Central memory CD8-positive, alpha-beta T cell (primary cell): Measurements from ENCODE around the gene ITPRID1.

Experiments
- ATAC-seq: fragments of 150-1000 bp; cut with Tn5 transposase; replicated peaks from 2 replicates; pipeline ENCODE4 v1.10.0; 2022; ENCODE audit warnings: mild to moderate bottlenecking, moderate FRiP score, moderate number of reproducible peaks; ENCODE audit not compliant: poor library complexity, severe bottlenecking; ENCODE audit errors: extremely low read depth
- DNase-seq, 2 donors: peaks; one replicate each; pipeline ENCODE4 v3.0.0; 2021; ENCODE audit warnings: low spot score in 2 of 2
- H3K27ac Mint-ChIP-seq: one replicate; pipeline ENCODE4 v1.8.0; 2022; ENCODE audit warnings: low read depth, mild to moderate bottlenecking, moderate library complexity, mixed read lengths
- H3K27me3 Mint-ChIP-seq: one replicate; pipeline ENCODE4 v1.8.0; 2022; ENCODE audit warnings: mixed read lengths
- H3K36me3 Mint-ChIP-seq: one replicate; pipeline ENCODE4 v1.8.0; 2022; ENCODE audit warnings: mild to moderate bottlenecking, moderate library complexity, mixed read lengths; ENCODE audit not compliant: insufficient read depth
- H3K4me1 Mint-ChIP-seq: one replicate; pipeline ENCODE4 v1.8.0; 2022; ENCODE audit warnings: mixed read lengths
- H3K4me3 Mint-ChIP-seq: one replicate; pipeline ENCODE4 v1.8.0; 2022; ENCODE audit warnings: mild to moderate bottlenecking, moderate library complexity, mixed read lengths
- H3K9me3 Mint-ChIP-seq: one replicate; pipeline ENCODE4 v1.8.0; 2022; ENCODE audit warnings: mixed read lengths

ITPRID1 gene

GRCh38 chr7:31595390-31595789 is 81.5 kb downstream of the ITPRID1 start:
- Mint-ChIP-seq H3K9me3 (peaks cover 9% of the 10 kb centered on the region), H3K4me3 (no peak overlapping the region)
- no peak for ATAC-seq

GRCh38 chr7:31602041-31602625 is 88.2 kb downstream of the ITPRID1 start:
- H3K9me3 Mint-ChIP-seq: peaks cover 10% of the 10 kb centered on the region
- no peaks in the 10 kb centered on the region for H3K36me3 Mint-ChIP-seq
- H3K4me3 Mint-ChIP-seq: no peak overlapping the region
- H3K27ac Mint-ChIP-seq: no peak overlapping the region
- H3K4me1 Mint-ChIP-seq: no peaks in the 10 kb centered on the region
- DNase-seq (no peak), ATAC-seq (no peak)
- no peaks in the 10 kb centered on the region for H3K27me3 Mint-ChIP-seq

More at GRCh38 chr7:31595390-31595789, 81.5 kb downstream of the ITPRID1 start:
- no peaks in the 10 kb centered on the region for H3K4me1 Mint-ChIP-seq
- H3K27ac Mint-ChIP-seq: no peak overlapping the region
- H3K36me3 Mint-ChIP-seq: peaks cover 2% of the 10 kb centered on the region
- DNase-seq: no peak
- no peaks in the 10 kb centered on the region for H3K27me3 Mint-ChIP-seq

GRCh38 chr7:31603046-31603445 is 89.2 kb downstream of the ITPRID1 start:
- H3K36me3 Mint-ChIP-seq: no peaks in the 10 kb centered on the region
- H3K4me3 Mint-ChIP-seq: no peak overlapping the region
- DNase-seq (no peak), ATAC-seq (no peak)
- no peaks in the 10 kb centered on the region for H3K4me1 Mint-ChIP-seq
- H3K27ac Mint-ChIP-seq: no peak overlapping the region
- peaks cover 11% of the 10 kb centered on the region for H3K9me3 Mint-ChIP-seq
- H3K27me3 Mint-ChIP-seq: no peaks in the 10 kb centered on the region

- Mint-ChIP-seq H3K27me3 (no peaks in the 10 kb centered on the region), H3K36me3 (no peaks in the 10 kb centered on the region), H3K9me3 (peaks cover 13% of the 10 kb centered on the region), H3K4me3 (no peak overlapping the region), H3K27ac (no peak overlapping the region), H3K4me1 (no peaks in the 10 kb centered on the region)
- no peak for DNase-seq
- ATAC-seq: no peak
Measured at GRCh38 chr7:31613604-31614003, 99.7 kb downstream of the ITPRID1 start.

GRCh38 chr7:31633467-31633866 is 119.6 kb downstream of the ITPRID1 start:
- no peak overlapping the region for H3K4me3 Mint-ChIP-seq
- ATAC-seq: no peak
- H3K27ac Mint-ChIP-seq: no peak overlapping the region
- H3K4me1 Mint-ChIP-seq: no peaks in the 10 kb centered on the region
- no peaks in the 10 kb centered on the region for H3K36me3 Mint-ChIP-seq
- no peaks in the 10 kb centered on the region for H3K9me3 Mint-ChIP-seq
- no peaks in the 10 kb centered on the region for H3K27me3 Mint-ChIP-seq
- no peak for DNase-seq

- H3K4me1 Mint-ChIP-seq: no peaks in the 10 kb centered on the region
- no peak overlapping the region for H3K4me3 Mint-ChIP-seq
- no peak for DNase-seq
- H3K27me3 Mint-ChIP-seq: no peaks in the 10 kb centered on the region
- no peaks in the 10 kb centered on the region for H3K36me3 Mint-ChIP-seq
- no peak for ATAC-seq
- H3K27ac Mint-ChIP-seq: no peak overlapping the region
- no peaks in the 10 kb centered on the region for H3K9me3 Mint-ChIP-seq
Measured at GRCh38 chr7:31633894-31634494, 120.1 kb downstream of the ITPRID1 start.

- H3K9me3 Mint-ChIP-seq: peaks cover 5% of the 10 kb centered on the region
- H3K27me3 Mint-ChIP-seq: no peaks in the 10 kb centered on the region
- H3K27ac Mint-ChIP-seq: no peak overlapping the region
- ATAC-seq (no peak), DNase-seq (no peak)
- H3K4me3 Mint-ChIP-seq: no peak overlapping the region
- no peaks in the 10 kb centered on the region for H3K36me3 Mint-ChIP-seq
- no peaks in the 10 kb centered on the region for H3K4me1 Mint-ChIP-seq
Measured at GRCh38 chr7:31640381-31640780, 126.5 kb downstream of the ITPRID1 start.

- no peaks in the 10 kb centered on the region for H3K36me3 Mint-ChIP-seq
- no peak for ATAC-seq
- no peak overlapping the region for H3K27ac Mint-ChIP-seq
- no peak overlapping the region for H3K4me3 Mint-ChIP-seq
- H3K9me3 Mint-ChIP-seq: peaks cover 15% of the 10 kb centered on the region
- no peaks in the 10 kb centered on the region for H3K27me3 Mint-ChIP-seq
- H3K4me1 Mint-ChIP-seq: no peaks in the 10 kb centered on the region
- DNase-seq: no peak
Measured at GRCh38 chr7:31642681-31643115, 128.8 kb downstream of the ITPRID1 start.

- ATAC-seq (no peak), DNase-seq (no peak)
- Mint-ChIP-seq H3K4me3 (no peak overlapping the region), H3K36me3 (no peaks in the 10 kb centered on the region), H3K27ac (no peak overlapping the region), H3K4me1 (no peaks in the 10 kb centered on the region), H3K9me3 (peaks cover 15% of the 10 kb centered on the region), H3K27me3 (no peaks in the 10 kb centered on the region)
Measured at GRCh38 chr7:31646942-31647341, 133.1 kb downstream of the ITPRID1 start.

GRCh38 chr7:31647511-31647910 is 133.6 kb downstream of the ITPRID1 start:
- Mint-ChIP-seq H3K4me3 (no peak overlapping the region), H3K9me3 (peaks cover 15% of the 10 kb centered on the region), H3K27me3 (no peaks in the 10 kb centered on the region), H3K27ac (no peak overlapping the region), H3K4me1 (no peaks in the 10 kb centered on the region), H3K36me3 (no peaks in the 10 kb centered on the region)
- ATAC-seq (no peak), DNase-seq (no peak)

GRCh38 chr7:31648288-31648687 is 134.4 kb downstream of the ITPRID1 start:
- Mint-ChIP-seq H3K27ac (no peak overlapping the region), H3K9me3 (peaks cover 19% of the 10 kb centered on the region), H3K36me3 (no peaks in the 10 kb centered on the region), H3K27me3 (no peaks in the 10 kb centered on the region), H3K4me1 (no peaks in the 10 kb centered on the region), H3K4me3 (no peak overlapping the region)
- DNase-seq: no peak
- no peak for ATAC-seq

- no peaks in the 10 kb centered on the region for H3K27me3 Mint-ChIP-seq
- DNase-seq: no peak
- no peak overlapping the region for H3K27ac Mint-ChIP-seq
- ATAC-seq: no peak
- H3K4me1 Mint-ChIP-seq: no peaks in the 10 kb centered on the region
- H3K4me3 Mint-ChIP-seq: no peak overlapping the region
- peaks cover 19% of the 10 kb centered on the region for H3K9me3 Mint-ChIP-seq
- H3K36me3 Mint-ChIP-seq: no peaks in the 10 kb centered on the region
Measured at GRCh38 chr7:31648880-31649279, 135.0 kb downstream of the ITPRID1 start.

GRCh38 chr7:31651234-31652062 is 137.6 kb downstream of the ITPRID1 start:
- peaks cover 21% of the 10 kb centered on the region for H3K9me3 Mint-ChIP-seq
- DNase-seq (no peak), ATAC-seq (no peak)
- no peak overlapping the region for H3K27ac Mint-ChIP-seq
- H3K4me1 Mint-ChIP-seq: no peaks in the 10 kb centered on the region
- no peaks in the 10 kb centered on the region for H3K36me3 Mint-ChIP-seq
- no peaks in the 10 kb centered on the region for H3K27me3 Mint-ChIP-seq
- H3K4me3 Mint-ChIP-seq: no peak overlapping the region
